Erythroblast (primary cell): ENCODE results near the gene CRHR1.

ENCODE experiments used
- GATA1 ChIP-seq: IDR thresholded peaks from 2 replicates; pipeline ENCODE4 v1.6.1; 2011; ENCODE audit warnings: low read depth, mild to moderate bottlenecking, control low read depth, low read length, moderate library complexity
- POLR2A ChIP-seq: IDR thresholded peaks from 2 replicates; pipeline ENCODE4 v1.6.1; 2011; ENCODE audit warnings: mild to moderate bottlenecking, low read length

GRCh38 chr17:45845376-45846185 is 61.5 kb downstream of the CRHR1 start:
- TF ChIP-seq POLR2A (no peak), GATA1 (no peak)
